B cell (primary cell): Measurements from ENCODE around the gene NSD1.

Source experiments
- CTCF ChIP-seq: fragments of 200-600 bp; IDR thresholded peaks from one replicate; pipeline ENCODE4 v1.8.0; 2022; ENCODE audit warnings: antibody characterized with exemption, mild to moderate bottlenecking
- EZH2 ChIP-seq: IDR thresholded peaks from 2 replicates; pipeline ENCODE4 v1.6.1; 2012; ENCODE audit warnings: borderline replicate concordance, low read depth, mild to moderate bottlenecking, moderate library complexity, low read length; ENCODE audit not compliant: insufficient read depth, poor library complexity, severe bottlenecking

DNA sequence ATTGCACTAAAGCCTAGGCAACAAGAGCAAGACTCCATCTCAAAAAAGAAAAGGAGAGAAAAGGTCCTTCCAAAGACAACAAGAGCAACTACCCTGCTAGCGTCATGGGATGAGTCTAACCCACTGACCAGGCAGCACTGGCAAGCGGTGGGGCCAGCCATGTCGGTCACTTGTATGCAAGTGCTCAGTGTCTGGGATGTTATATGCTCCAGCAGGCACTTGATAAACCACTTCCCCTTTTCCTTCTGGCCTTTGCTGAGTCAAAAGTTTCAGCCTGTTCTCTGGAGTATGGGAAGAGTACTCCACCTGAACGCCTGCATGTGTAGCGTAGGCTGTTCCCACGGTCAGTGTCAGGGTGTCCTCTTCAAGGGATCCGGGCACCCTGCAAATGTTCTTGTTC lies 187.3 kb downstream of the NSD1 start:
- TF ChIP-seq CTCF (no peak), EZH2 (no peak)
